Activated naive CD8-positive, alpha-beta T cell treated with anti-CD3 and anti-CD28 coated beads, Interleukin-2, amount 10 ng/mL, durations not matched to agents 7 days and 5 days (primary cell): ENCODE results near the gene ATPAF1. TPM values are rescaled to one million over a fixed set of nuclear protein-coding genes. Genes with fewer than 3 reads are reported as not detected.

Experiments used
- ATAC-seq: fragments of 150-1000 bp; cut with Tn5 transposase; one replicate; pipeline ENCODE4 v1.10.0; 2021; ENCODE audit warnings: low read depth, moderate library complexity
- POLR2A ChIA-PET: fragments of 350-600 bp; sonication (Branson Sonifier 250); formaldehyde crosslinking; loops from one replicate; lab custom pipeline; 2021; ENCODE audit warnings: antibody characterized with exemption; lab: Charles Lee
- DNase-seq: peaks from one replicate; pipeline ENCODE4 v3.0.0; 2021
- H3K27ac Mint-ChIP-seq: one replicate; pipeline ENCODE4 v1.8.0; 2022; ENCODE audit warnings: mild to moderate bottlenecking, mixed read lengths
- H3K27me3 Mint-ChIP-seq: one replicate; pipeline ENCODE4 v1.8.0; 2022; ENCODE audit warnings: mild to moderate bottlenecking, moderate library complexity, mixed read lengths
- H3K36me3 Mint-ChIP-seq: one replicate; pipeline ENCODE4 v1.8.0; 2021; ENCODE audit warnings: mild to moderate bottlenecking, mixed read lengths
- H3K4me1 Mint-ChIP-seq: one replicate; pipeline ENCODE4 v1.8.0; 2021; ENCODE audit warnings: mixed read lengths
- H3K4me3 Mint-ChIP-seq: one replicate; pipeline ENCODE4 v1.8.0; 2022; ENCODE audit warnings: mild to moderate bottlenecking, moderate library complexity, mixed read lengths
- H3K9me3 Mint-ChIP-seq: one replicate; pipeline ENCODE4 v1.8.0; 2021; ENCODE audit warnings: mixed read lengths
- total RNA-seq, 2 experiments: library from RNA; stranded (reverse); gene quantifications; one replicate each; pipeline ENCODE4 v1.2.3, GENCODE V29; 2021

Gene ATPAF1
- total RNA-seq, 2 experiments from 2014 or later: 43.3 to 45.4 TPM

DNA sequence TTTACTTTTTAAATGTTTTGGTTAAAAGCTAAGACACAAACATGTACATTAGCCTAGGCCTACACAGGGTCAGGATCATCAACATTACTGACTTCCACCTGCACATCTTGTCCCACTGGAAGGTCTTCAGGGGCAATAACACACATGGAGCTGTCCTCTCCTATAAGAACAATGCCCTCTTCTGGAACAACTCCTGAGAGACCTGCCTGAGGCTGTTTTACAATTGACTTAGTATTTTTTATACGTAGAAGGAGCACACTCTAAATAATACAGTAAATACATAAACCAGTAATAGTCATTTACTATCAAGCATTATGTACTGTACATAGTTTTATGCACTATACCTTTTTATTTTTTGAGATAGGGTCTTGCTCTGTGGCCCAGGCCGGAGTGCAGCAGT is 37.4 kb downstream of the ATPAF1 start:
- Mint-ChIP-seq H3K4me3 (no peak overlapping the region), H3K4me1 (no peaks in the 10 kb centered on the region), H3K27me3 (no peaks in the 10 kb centered on the region), H3K27ac (no peak overlapping the region), H3K9me3 (no peaks in the 10 kb centered on the region), H3K36me3 (peaks cover 7% of the 10 kb centered on the region)
- POLR2A ChIA-PET: no interaction called here
- ATAC-seq (no peak), DNase-seq (no peak)

DNA sequence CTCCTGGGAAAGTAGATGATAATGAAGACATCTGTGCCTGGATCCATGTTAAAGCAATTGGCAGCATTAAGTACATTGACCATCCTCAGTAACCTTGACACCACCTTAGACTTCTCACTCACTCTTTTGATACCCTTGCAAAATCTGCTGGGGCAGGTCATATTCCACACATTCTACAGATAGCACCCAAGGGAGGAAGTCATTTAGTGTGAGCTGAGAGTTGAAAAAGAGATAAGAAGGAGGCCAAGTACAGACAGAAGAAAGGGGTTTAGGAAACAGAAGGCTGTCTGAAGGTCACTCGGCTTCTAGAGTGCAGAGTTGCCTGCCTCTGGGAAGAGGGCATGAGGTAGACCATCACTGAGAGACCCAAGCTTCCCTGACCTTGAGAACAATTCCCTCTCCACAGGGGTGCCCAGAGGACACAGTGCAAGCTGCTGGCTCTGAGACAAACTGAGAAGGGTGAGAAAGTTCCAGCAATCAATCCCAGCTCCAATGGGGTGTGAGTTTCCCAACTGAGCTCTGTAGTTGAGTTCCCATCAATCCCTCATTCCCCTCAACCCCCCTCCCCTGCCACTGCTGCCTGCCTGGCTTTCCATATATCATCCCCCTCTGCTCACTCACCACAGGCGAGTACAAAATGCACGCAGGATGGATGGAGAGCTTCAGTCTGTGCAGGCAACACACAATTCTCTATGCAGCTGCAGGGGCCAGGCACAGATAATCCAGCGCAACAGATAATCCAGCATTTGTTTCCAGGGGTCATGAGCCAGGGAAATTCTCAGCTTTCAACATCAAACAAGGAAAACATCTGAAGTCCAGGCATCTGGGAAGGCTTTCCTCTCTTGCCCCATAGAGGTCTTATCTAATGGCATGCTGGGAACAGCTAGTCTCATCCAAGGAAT is 44.2 kb downstream of the ATPAF1 start:
- no peak overlapping the region for H3K27ac Mint-ChIP-seq
- POLR2A ChIA-PET: interaction anchor here (0.7 kb wide), 1 partner anchor 19 kb away, joined by 3 read pairs; no protein-coding TSS in a partner anchor
- H3K27me3 Mint-ChIP-seq: no peaks in the 10 kb centered on the region
- H3K36me3 Mint-ChIP-seq: peaks cover 1% of the 10 kb centered on the region
- ATAC-seq (no peak), DNase-seq (no peak)
- no peaks in the 10 kb centered on the region for H3K9me3 Mint-ChIP-seq
- peaks cover 11% of the 10 kb centered on the region for H3K4me1 Mint-ChIP-seq
- no peak overlapping the region for H3K4me3 Mint-ChIP-seq

DNA sequence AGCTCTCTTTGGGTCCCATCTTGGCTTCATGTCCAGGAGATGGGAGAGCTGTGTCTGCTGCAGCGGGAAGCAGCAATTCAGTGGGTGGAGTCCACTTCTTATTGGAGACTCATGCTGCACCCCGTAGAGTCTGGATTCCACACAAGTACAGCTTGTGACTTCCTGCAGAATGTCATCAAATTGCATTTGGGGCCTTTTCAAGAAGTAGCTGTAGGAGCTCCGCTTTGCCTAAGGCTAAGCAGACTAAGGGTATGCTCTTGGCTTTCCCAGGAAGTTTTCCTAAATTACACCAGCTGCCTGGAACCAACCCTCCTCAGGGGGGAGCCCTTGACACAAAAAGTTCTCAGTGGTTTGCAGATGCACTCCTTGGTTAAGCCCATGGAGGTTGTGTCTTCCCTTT is 45.8 kb downstream of the ATPAF1 start:
- Mint-ChIP-seq H3K4me1 (peaks cover 20% of the 10 kb centered on the region), H3K9me3 (no peaks in the 10 kb centered on the region), H3K27ac (no peak overlapping the region), H3K27me3 (peaks cover under 1% of the 10 kb centered on the region), H3K4me3 (no peak overlapping the region), H3K36me3 (peaks cover 1% of the 10 kb centered on the region)
- DNase-seq (no peak), ATAC-seq (no peak)
- POLR2A ChIA-PET: no interaction called here

DNA sequence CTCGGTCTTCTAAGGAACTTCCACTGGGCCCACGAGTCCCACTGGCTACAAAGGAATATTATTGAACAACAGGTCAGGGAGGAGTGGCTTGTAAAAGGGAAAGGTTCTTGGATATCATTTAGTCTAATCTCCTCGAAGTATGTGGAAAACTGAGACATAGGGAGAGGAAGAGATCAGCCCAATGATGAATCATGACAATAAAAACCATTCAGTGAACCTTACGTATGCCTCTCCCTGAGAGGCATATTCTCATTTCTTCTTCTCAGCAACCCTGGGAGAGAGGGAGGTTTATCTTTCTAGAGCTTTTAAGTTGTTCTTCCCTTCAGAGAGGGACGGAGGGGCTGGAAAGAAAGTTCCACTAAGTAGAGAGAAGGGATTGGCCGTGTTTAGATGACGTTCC is 46.2 kb downstream of the ATPAF1 start:
- H3K27me3 Mint-ChIP-seq: peaks cover 2% of the 10 kb centered on the region

DNA sequence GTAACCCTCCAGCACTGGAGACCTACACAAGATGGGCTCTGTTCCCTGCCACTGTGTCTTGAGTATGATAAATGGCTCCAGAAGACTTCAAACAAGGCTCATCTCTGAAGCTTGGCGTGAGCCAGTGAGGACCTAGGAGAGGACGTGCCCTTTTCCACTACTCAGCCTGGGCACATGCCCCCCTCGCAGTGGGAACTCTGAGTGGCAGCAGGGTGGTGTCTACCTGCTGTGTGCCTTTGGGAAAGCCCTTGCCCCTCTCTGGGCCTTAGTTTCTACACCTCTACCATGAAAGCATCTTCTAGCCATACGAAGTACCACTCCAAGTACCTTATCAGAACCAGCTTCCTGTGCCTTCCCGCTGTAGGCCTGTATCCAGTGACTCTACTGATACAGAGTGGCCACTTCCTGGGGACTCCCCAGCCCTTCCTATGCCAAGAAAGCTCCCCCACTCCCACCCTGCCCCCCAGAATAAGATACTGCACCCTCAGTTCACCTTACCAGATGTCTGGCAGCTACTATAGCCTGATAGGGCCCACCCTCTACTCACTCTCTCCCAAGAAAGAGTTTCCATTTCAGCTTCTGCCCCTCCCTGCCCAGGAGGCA is 48.4 kb downstream of the ATPAF1 start:
- no peak for ATAC-seq
- POLR2A ChIA-PET: interaction anchor here (1.3 kb wide), 1 partner anchor 100 kb away, joined by 4 read pairs; the partner anchor contains the start of gene EFCAB14
- Mint-ChIP-seq H3K4me1 (peaks cover 40% of the 10 kb centered on the region), H3K4me3 (no peak overlapping the region), H3K27ac (no peak overlapping the region), H3K27me3 (peaks cover 2% of the 10 kb centered on the region), H3K36me3 (no peaks in the 10 kb centered on the region), H3K9me3 (no peaks in the 10 kb centered on the region)
- DNase-seq: no peak

More for the DNA sequence above, 46.2 kb downstream of the ATPAF1 start:
- DNase-seq: no peak
- no peak overlapping the region for H3K4me3 Mint-ChIP-seq
- H3K36me3 Mint-ChIP-seq: no peaks in the 10 kb centered on the region
- no peaks in the 10 kb centered on the region for H3K9me3 Mint-ChIP-seq
- no peak overlapping the region for H3K27ac Mint-ChIP-seq
- POLR2A ChIA-PET: no interaction called here
- H3K4me1 Mint-ChIP-seq: peaks cover 24% of the 10 kb centered on the region
- no peak for ATAC-seq

DNA sequence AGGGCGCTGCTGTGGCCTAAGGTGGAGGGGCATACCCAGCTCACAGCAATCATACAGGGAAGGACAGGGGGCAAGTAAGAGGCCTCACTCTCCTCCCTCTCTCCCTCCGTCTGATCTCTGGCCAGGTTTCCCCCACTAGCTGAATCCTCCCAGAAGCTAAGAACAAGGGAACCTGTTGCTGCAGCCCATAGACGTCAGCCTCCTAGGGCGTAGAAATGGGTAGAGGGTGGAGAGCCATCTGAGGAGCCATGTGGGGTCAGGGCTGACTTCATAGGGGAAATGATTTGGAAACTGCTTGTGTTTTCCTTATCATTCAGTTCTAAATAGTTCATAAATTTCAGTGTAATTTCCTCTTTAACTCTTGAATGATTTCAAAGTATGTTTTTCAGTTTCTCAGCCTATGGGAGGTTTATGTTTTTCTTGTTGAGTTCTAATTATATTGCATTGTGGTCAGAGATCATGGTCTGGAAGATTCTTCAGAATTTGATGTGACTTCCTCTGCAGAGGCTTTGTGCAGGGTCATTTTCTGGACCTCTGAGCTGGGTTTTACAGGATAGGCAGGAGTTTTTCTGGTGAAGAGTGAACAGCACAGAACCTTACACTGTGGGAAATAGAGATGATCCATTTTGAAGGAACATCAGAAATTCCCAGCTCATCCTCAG is 49.3 kb downstream of the ATPAF1 start:
- H3K4me3 Mint-ChIP-seq: no peak overlapping the region
- ATAC-seq (no peak), DNase-seq (no peak)
- no peaks in the 10 kb centered on the region for H3K36me3 Mint-ChIP-seq
- no peaks in the 10 kb centered on the region for H3K9me3 Mint-ChIP-seq
- H3K4me1 Mint-ChIP-seq: peaks cover 47% of the 10 kb centered on the region
- POLR2A ChIA-PET: interaction anchor here (0.7 to 1.3 kb wide), 2 partner anchors 39 to 100 kb away, joined by 3 to 4 read pairs; partner anchors contain the start of gene EFCAB14
- no peak overlapping the region for H3K27ac Mint-ChIP-seq
- H3K27me3 Mint-ChIP-seq: peaks cover 2% of the 10 kb centered on the region

DNA sequence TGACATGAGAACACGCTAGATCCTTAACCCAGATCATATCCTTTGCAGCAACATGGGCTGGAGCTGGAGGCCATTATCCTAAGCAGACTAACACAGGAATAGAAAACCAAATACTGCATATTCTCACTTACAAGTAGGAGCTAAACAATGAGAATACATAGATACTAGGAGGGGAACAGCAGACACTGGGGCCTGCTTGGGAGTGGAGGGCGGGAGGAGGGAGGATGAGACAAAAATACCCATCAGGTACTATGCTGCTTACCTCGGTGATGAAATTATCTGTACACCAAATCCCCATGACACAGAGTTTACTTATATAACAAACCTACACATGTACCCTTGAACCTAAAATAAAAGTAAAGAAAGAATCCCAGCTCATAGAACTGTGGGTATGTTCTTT is 50.3 kb downstream of the ATPAF1 start:
- DNase-seq (no peak), ATAC-seq (no peak)
- POLR2A ChIA-PET: interaction anchor here (0.7 to 5.2 kb wide), 2 partner anchors 13 to 37 kb away, joined by 3 to 91 read pairs; partner anchors contain the start of gene MKNK1
- Mint-ChIP-seq H3K27ac (no peak overlapping the region), H3K4me3 (no peak overlapping the region), H3K27me3 (peaks cover 2% of the 10 kb centered on the region), H3K9me3 (no peaks in the 10 kb centered on the region), H3K4me1 (peaks cover 49% of the 10 kb centered on the region), H3K36me3 (no peaks in the 10 kb centered on the region)

DNA sequence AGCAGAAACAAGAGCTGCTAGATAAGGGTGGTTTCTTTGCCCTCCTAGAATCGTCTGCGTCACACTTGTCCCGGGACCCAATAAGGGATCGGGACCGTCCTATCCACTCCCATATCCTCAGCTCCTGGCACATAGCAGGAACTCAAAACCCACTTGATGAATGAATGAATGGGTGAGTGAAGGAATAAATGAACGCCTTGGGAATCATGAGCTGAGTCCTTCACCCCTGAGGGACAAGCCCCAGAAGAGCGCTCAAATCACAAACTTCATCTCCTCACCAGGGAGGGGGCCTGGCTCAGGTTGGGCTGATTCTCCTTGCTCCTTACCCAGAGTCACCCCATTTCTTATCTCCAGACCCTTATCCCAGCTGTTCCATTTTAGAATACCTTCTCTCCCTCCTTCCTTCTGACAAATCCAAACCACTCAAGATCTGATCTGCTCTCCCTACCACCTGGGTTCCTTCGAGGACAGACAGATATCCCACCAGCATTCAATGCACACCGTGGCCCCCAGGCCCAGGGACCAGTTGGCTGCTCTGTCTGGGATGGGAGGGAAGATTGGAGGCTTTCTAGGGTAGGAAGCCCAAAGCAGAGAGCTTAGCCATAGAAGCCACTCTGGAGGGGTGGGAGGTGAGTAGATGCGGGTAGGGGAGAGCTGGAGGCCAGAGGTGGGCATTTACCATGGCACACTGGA is 50.9 kb downstream of the ATPAF1 start:
- DNase-seq: no peak

DNA sequence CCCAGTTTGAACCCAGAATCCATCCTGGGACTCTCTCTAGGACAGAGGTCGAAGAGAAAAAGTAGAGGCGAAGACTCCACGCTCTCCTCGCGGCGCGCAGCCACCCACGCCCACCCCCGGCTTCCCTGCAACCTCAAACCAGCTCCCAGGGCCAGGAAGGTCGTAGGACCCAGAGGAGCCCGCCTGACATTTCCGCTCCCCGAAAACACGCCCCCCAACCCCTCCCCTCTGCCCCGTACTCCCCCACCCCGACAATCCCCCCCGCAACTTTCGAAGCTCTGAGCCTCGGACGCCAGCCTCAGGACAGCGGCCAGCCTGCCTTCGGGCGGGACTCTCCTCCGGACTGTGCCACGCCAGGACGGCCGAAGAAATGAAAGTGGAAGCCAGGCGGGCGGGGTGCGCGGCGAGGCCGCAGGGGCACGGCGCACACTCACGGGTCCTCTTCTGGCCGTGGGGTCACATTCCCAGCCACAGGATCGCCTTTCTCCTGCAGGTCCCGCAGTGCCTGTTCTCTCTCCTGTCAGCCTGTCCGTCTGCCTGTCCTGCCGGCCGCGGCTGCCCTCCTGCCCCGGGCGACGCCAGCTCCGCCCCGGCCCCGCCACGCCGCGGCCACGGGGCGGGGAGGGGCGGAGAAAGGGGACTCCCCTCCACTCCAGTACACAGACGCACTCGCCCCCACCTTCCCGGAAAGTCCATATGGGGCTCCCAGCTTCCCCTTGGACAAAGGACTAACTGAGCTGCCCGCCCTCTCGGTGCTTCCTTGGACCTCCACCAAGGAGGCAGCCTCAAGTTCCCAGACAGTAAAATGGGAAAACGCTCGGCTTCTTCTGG is 51.7 kb downstream of the ATPAF1 start, which contains the start of gene MOB3C:
Gene MOB3C, minus strand, starts transcription at position 535 of the 831 bp plus-strand sequence. CDS start 3,490 bp downstream, outside the sequence.
- H3K4me1 Mint-ChIP-seq: peaks cover 51% of the 10 kb centered on the region
- POLR2A ChIA-PET: interaction anchor here (1.1 to 5.2 kb wide), 6 partner anchors 12 to 103 kb away, joined by 4 to 91 read pairs (median 7); partner anchors contain the start of genes ATPAF1, EFCAB14 and MKNK1
- DNase-seq: peak; percentile 75
- peak within 1 kb of the TSS; percentile 95 for H3K4me3 Mint-ChIP-seq
- H3K9me3 Mint-ChIP-seq: no peaks in the 10 kb centered on the region
- peak; percentile 72 for ATAC-seq
- peak within 1 kb of the TSS; percentile 90 for H3K27ac Mint-ChIP-seq
- H3K36me3 Mint-ChIP-seq: peaks cover 2% of the 10 kb centered on the region
- peaks cover 2% of the 10 kb centered on the region for H3K27me3 Mint-ChIP-seq

More for the DNA sequence above, 50.9 kb downstream of the ATPAF1 start:
- Mint-ChIP-seq H3K4me1 (peaks cover 51% of the 10 kb centered on the region), H3K27me3 (peaks cover 2% of the 10 kb centered on the region), H3K27ac (peak overlapping the region; percentile 90), H3K9me3 (no peaks in the 10 kb centered on the region), H3K36me3 (peaks cover 2% of the 10 kb centered on the region), H3K4me3 (peak overlapping the region; percentile 95)
- POLR2A ChIA-PET: interaction anchor here (1.4 to 5.2 kb wide), 5 partner anchors 13 to 102 kb away, joined by 4 to 91 read pairs (median 9); partner anchors contain the start of genes ATPAF1, EFCAB14 and MKNK1
- no peak for ATAC-seq

DNA sequence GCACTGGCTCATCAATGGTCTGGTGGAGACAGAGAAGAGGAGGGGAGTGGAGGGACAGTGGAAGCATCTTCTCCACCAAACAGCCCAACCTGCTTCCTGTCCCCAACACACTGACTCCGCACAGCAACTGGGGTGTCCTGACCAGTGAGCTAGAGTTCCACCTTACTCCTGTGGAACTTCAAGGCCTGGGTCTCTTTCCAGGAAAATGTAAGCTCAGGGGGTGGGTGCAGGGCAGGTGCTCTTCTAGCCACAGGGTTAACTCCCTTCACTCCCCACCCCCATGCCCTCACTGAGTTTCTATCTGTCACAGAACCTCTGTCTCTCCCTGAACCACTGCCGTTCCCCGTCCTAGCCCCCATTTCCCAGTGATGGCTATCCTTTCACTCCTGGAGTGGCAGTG is 52.4 kb downstream of the ATPAF1 start:
- POLR2A ChIA-PET: interaction anchor here (1.1 to 5.2 kb wide), 6 partner anchors 11 to 103 kb away, joined by 4 to 91 read pairs (median 7); partner anchors contain the start of genes ATPAF1, EFCAB14 and MKNK1
- H3K36me3 Mint-ChIP-seq: peaks cover 4% of the 10 kb centered on the region
- H3K4me3 Mint-ChIP-seq: peak overlapping the region; percentile 95
- peaks cover 51% of the 10 kb centered on the region for H3K4me1 Mint-ChIP-seq
- peak overlapping the region; percentile 90 for H3K27ac Mint-ChIP-seq
- DNase-seq (no peak), ATAC-seq (peak; percentile 27)
- peaks cover 2% of the 10 kb centered on the region for H3K27me3 Mint-ChIP-seq
- H3K9me3 Mint-ChIP-seq: no peaks in the 10 kb centered on the region

DNA sequence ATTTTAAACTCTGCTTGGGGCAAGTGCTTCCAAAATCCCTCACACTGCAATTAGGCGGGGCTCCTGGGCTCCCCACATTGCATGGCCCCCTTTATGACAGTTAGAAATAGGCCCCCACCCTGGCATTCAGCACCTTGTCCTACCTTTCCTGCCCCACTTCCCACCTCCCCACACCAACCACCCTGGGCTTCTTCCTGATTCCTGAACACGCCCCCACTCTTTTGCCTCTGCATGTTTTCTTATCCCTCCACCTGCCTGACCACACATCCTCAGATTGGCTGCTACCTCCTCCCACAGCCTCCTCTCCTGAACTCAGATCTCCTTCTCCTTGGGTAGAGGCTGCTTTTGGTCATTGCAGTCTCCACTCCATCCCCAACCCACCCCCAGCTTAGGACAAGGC is 53.1 kb downstream of the ATPAF1 start:
- DNase-seq (no peak), ATAC-seq (no peak)
- Mint-ChIP-seq H3K4me1 (peaks cover 47% of the 10 kb centered on the region), H3K4me3 (peak overlapping the region; percentile 95), H3K27me3 (peaks cover 2% of the 10 kb centered on the region), H3K36me3 (peaks cover 5% of the 10 kb centered on the region), H3K27ac (peak overlapping the region; percentile 90), H3K9me3 (no peaks in the 10 kb centered on the region)
- POLR2A ChIA-PET: interaction anchor here (2.2 to 5.2 kb wide), 2 partner anchors 10 to 53 kb away, joined by 9 to 91 read pairs; partner anchors contain the start of genes ATPAF1 and MKNK1
